WTC11 (cell line): ENCODE results near the gene HCFC1.

Experiments used
- CTCF ChIP-seq: fragments of 200-600 bp; IDR thresholded peaks from 2 replicates; pipeline ENCODE4 v1.8.0; 2022; ENCODE audit warnings: antibody characterized with exemption
- E2F5 ChIP-seq: sonication (generic); formaldehyde crosslinking; IDR thresholded peaks from 2 replicates; pipeline ENCODE4 v1.8.1; 2022; ENCODE audit warnings: mild to moderate bottlenecking, moderate library complexity, missing genetic modification reagents
- ESRRA ChIP-seq: sonication (generic); formaldehyde crosslinking; IDR thresholded peaks from 2 replicates; pipeline ENCODE4 v1.8.1; 2022; ENCODE audit warnings: mild to moderate bottlenecking, missing genetic modification reagents, borderline replicate concordance
- GABPB1 ChIP-seq: sonication (generic); formaldehyde crosslinking; IDR thresholded peaks from 2 replicates; pipeline ENCODE4 v1.8.1; 2023; ENCODE audit warnings: mild to moderate bottlenecking, missing genetic modification reagents
- JUN ChIP-seq: sonication (generic); formaldehyde crosslinking; IDR thresholded peaks from 2 replicates; pipeline ENCODE4 v1.8.0; 2023; ENCODE audit warnings: mild to moderate bottlenecking, missing genetic modification reagents
- MAX ChIP-seq: sonication (generic); formaldehyde crosslinking; IDR thresholded peaks from 2 replicates; pipeline ENCODE4 v1.8.0; 2022; ENCODE audit warnings: mild to moderate bottlenecking, missing genetic modification reagents
- NFYB ChIP-seq: sonication (generic); formaldehyde crosslinking; conservative IDR thresholded peaks from 2 replicates; pipeline ENCODE4 v1.8.0; 2022; ENCODE audit warnings: low read depth, missing genetic modification reagents
- SP1 ChIP-seq: sonication (generic); formaldehyde crosslinking; conservative IDR thresholded peaks from 2 replicates; pipeline ENCODE4 v1.8.1; 2022; ENCODE audit warnings: missing genetic modification reagents
- ZBTB43 ChIP-seq: sonication (generic); formaldehyde crosslinking; IDR thresholded peaks from 2 replicates; pipeline ENCODE4 v1.8.1; 2023; ENCODE audit warnings: mild to moderate bottlenecking, missing genetic modification reagents

GRCh38 chrX:154019633-154020528, 48.3 kb upstream of the HCFC1 start, which contains the start of gene IRAK1:
- TF ChIP-seq NFYB (CRISPR knock-in tag) (no peak), GABPB1 (CRISPR knock-in tag) (no peak), CTCF (no peak), ZBTB43 (CRISPR knock-in tag) (no peak), SP1 (no peak), E2F5 (no peak), ESRRA (CRISPR knock-in tag) (no peak), JUN (CRISPR knock-in tag) (no peak), MAX (CRISPR knock-in tag) (no peak)
